Gastrocnemius medialis (tissue), 4 donors: ENCODE measurements around the gene RBMS3. TPM values are rescaled to one million over a fixed set of nuclear protein-coding genes. Genes with fewer than 3 reads are reported as not detected.
A peak's percentile ranks its signal among the peaks of the same experiment; 100 is the strongest.

Experiments
- ATAC-seq, 2 donors: fragments of 150-250 bp; one replicate each; pipeline ENCODE4 v1.9.1; 2016
- DNase-seq, 2 donors: peaks; one replicate each; pipeline ENCODE4 v3.0.0-alpha.2; 2019
- H3K27ac ChIP-seq, 4 donors: fragments of 200-600 bp; sonication (generic); 1 replicate in 1 of 4; 2 replicates in 3 of 4; pipeline ENCODE4 v1.5.1; 2016 to 2018; ENCODE audit warnings: mild to moderate bottlenecking in 2 of 4, moderate library complexity in 1 of 4
- H3K27me3 ChIP-seq, 3 donors: fragments of 200-600 bp; sonication (generic) in 2 of 3; 1 replicate in 1 of 3; 2 replicates in 2 of 3; pipeline versions ENCODE4 v1.5.1 to v1.6.0; 2016 to 2019; ENCODE audit warnings: mild to moderate bottlenecking in 1 of 3, moderate library complexity in 1 of 3
- H3K36me3 ChIP-seq, 2 donors: fragments of 200-600 bp; sonication (generic) in 1 of 2; one replicate each; pipeline ENCODE4 v1.5.1; 2017 to 2018
- H3K4me1 ChIP-seq, 2 donors: fragments of 200-600 bp; sonication (generic) in 1 of 2; one replicate each; pipeline ENCODE4 v1.5.1; 2016 to 2017; ENCODE audit warnings: mild to moderate bottlenecking in 2 of 2
- H3K4me3 ChIP-seq, 4 donors: fragments of 200-600 bp; sonication (generic) in 3 of 4; 1 replicate in 1 of 4; 2 replicates in 3 of 4; pipeline ENCODE4 v1.5.1; 2016 to 2019; ENCODE audit warnings: mild to moderate bottlenecking in 2 of 4
- H3K9me3 ChIP-seq, 3 donors: fragments of 200-600 bp; sonication (generic) in 2 of 3; 1 replicate in 1 of 3; 2 replicates in 2 of 3; pipeline ENCODE4 v1.5.1; 2016 to 2019
- CTCF ChIP-seq, 5 experiments: fragments of 450-650 bp in 3 of 5; fragments of 200-600 bp in 2 of 5; sonication (generic) in 2 of 5; IDR thresholded peaks in 4 of 5; conservative IDR thresholded peaks in 1 of 5; 1 replicate in 4 of 5; 2 replicates in 1 of 5; pipeline ENCODE4 v1.5.1; 2016 to 2019; ENCODE audit warnings: antibody characterized with exemption in 5 of 5, mild to moderate bottlenecking in 3 of 5, moderate library complexity in 3 of 5
- POLR2A ChIP-seq, 2 donors: fragments of 450-650 bp; IDR thresholded peaks; one replicate each; pipeline ENCODE4 v1.6.1; 2017; ENCODE audit warnings: antibody characterized with exemption in 2 of 2, mild to moderate bottlenecking in 2 of 2, moderate library complexity in 2 of 2
- in situ Hi-C, 4 donors: fragments of 200-750 bp; cut with MboI; loops; one replicate each; pipeline versions ENCODE4 v1.15.0 to v1.8.0; 2017; ENCODE audit warnings: low sequenced_read_pairs in 4 of 4
- intact Hi-C: fragments of 100-400 bp; cut with DNase I; formaldehyde crosslinking; loops from one replicate; pipeline ENCODE4 v1.15.1; 2023; ENCODE audit warnings: low total_unique reads
- total RNA-seq, 4 donors: library from RNA; depleted of rRNA; stranded (reverse); fragments of >200 nt; gene quantifications; one replicate each; pipeline versions ENCODE4 v1.1.0 to v1.2.3, GENCODE V29; 2016

The RBMS3 gene
- total RNA-seq, 4 donors from 2014 or later = 16.1 to 38.8 (median 22.7) TPM

DNA sequence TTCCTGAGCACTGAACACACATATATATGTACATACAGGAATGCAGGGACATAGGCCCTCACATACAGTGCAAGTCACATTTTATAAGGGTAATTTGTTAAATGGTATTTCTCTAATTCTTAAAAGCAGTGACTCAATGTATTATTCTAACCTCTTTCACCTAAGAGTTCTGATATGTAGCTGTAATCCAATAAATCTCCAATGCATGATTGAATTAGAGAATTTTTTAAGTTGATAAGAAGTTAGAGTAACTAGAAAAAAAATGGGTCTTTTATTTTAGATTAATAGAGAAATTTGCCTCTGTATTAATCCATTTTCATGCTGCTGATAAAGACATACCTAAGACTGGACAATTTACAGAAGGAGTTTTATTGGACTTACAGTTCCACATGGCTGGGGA lies 98.2 kb downstream of the RBMS3 start:
- TF ChIP-seq POLR2A (IDR thresholded peaks at IDR 0.05) = no peak
- TF ChIP-seq CTCF (IDR thresholded peaks at IDR 0.05 in 4 of 5, conservative IDR thresholded peaks at IDR 0.05 in 1 of 5) = no peak
- Histone ChIP-seq H3K9me3 (no peaks in the 10 kb centered on the region), H3K27ac (no peak overlapping the region), H3K27me3 (no peaks in the 10 kb centered on the region), H3K36me3 (no peaks in the 10 kb centered on the region), H3K4me1 (peaks cover 6 to 18% of the 10 kb centered on the region in 2 donors), H3K4me3 (no peak overlapping the region)
- in situ Hi-C loops (no loop called here), intact Hi-C loops (no loop called here)
- DNase-seq = no peak
- ATAC-seq = no peak

DNA sequence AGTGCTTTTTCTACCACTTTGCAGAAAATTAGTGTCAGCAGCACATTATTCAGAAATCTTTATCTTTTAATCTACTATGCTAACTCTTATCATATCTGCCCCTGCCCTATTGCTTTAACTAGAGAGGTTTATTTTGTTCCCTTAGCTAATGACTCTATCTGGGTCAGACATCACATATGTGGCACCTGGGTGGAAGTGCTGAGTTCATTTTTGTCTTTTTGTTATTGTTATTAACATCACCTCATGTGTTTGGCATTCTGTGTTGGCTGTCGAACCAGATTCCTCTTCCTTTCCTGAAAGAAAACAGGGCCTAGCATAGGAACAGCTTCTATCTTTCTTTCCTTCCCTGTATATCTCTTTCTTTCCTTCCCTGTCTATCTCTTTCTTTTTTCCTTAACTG lies 100.7 kb downstream of the RBMS3 start:
- ATAC-seq (peak in 1 of 2 donors; percentile 39), DNase-seq (no peak)
- no peaks in the 10 kb centered on the region for H3K9me3 ChIP-seq
- in situ Hi-C loops = no loop called here
- no peaks in the 10 kb centered on the region for H3K36me3 ChIP-seq
- no peak overlapping the region for H3K4me3 ChIP-seq
- intact Hi-C loops = no loop called here
- peaks cover 18 to 30% of the 10 kb centered on the region in 2 donors for H3K4me1 ChIP-seq
- no peak for TF ChIP-seq POLR2A (IDR thresholded peaks at IDR 0.05)
- TF ChIP-seq CTCF (IDR thresholded peaks at IDR 0.05 in 4 of 5, conservative IDR thresholded peaks at IDR 0.05 in 1 of 5) = no peak
- H3K27ac ChIP-seq = peak overlapping the region in 2 of 4 donors; percentile 12 to 35
- H3K27me3 ChIP-seq = no peaks in the 10 kb centered on the region

DNA sequence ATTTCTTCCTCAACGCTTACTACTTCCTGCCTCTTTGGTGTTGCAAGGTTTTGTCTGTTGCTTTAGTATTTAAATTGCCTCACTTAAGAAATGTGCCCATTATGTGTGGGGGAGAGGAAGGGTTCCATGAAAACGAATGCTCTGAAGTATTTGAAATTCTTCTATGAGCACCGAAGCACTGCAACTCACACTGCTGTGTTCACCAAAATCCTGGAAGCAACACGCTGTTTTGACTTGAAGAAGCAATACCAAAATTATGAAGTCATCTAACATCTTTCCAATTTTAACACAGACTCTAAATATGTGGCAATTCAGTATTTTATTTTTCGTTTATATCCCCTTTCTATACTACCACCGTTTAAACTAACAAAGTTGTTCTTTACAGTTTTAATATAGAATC lies 101.5 kb downstream of the RBMS3 start:
- intact Hi-C loops = no loop called here

GRCh38 chr3:29382845-29383244 lies 102.0 kb downstream of the RBMS3 start:
- Histone ChIP-seq H3K4me3 (no peak overlapping the region), H3K4me1 (peaks cover 18 to 30% of the 10 kb centered on the region in 2 donors), H3K27ac (peak overlapping the region; percentile 0 to 58 (median 26)), H3K36me3 (no peaks in the 10 kb centered on the region), H3K9me3 (no peaks in the 10 kb centered on the region), H3K27me3 (no peaks in the 10 kb centered on the region)
- DNase-seq (no peak), ATAC-seq (no peak)
- TF ChIP-seq CTCF (IDR thresholded peaks at IDR 0.05 in 4 of 5, conservative IDR thresholded peaks at IDR 0.05 in 1 of 5) (no peak), POLR2A (IDR thresholded peaks at IDR 0.05) (no peak)
- in situ Hi-C loops = no loop called here
- intact Hi-C loops = no loop called here

More for the DNA sequence above, 101.5 kb downstream of the RBMS3 start:
- TF ChIP-seq POLR2A (IDR thresholded peaks at IDR 0.05) = no peak
- no peak for TF ChIP-seq CTCF (IDR thresholded peaks at IDR 0.05 in 4 of 5, conservative IDR thresholded peaks at IDR 0.05 in 1 of 5)
- in situ Hi-C loops = no loop called here
- H3K9me3 ChIP-seq = no peaks in the 10 kb centered on the region
- H3K36me3 ChIP-seq = no peaks in the 10 kb centered on the region
- DNase-seq = no peak
- H3K27me3 ChIP-seq = no peaks in the 10 kb centered on the region
- H3K4me3 ChIP-seq = no peak overlapping the region
- H3K27ac ChIP-seq = peak overlapping the region; percentile 0 to 58 (median 26)
- peaks cover 18 to 30% of the 10 kb centered on the region in 2 donors for H3K4me1 ChIP-seq
- ATAC-seq = peak in 1 of 2 donors; percentile 34

DNA sequence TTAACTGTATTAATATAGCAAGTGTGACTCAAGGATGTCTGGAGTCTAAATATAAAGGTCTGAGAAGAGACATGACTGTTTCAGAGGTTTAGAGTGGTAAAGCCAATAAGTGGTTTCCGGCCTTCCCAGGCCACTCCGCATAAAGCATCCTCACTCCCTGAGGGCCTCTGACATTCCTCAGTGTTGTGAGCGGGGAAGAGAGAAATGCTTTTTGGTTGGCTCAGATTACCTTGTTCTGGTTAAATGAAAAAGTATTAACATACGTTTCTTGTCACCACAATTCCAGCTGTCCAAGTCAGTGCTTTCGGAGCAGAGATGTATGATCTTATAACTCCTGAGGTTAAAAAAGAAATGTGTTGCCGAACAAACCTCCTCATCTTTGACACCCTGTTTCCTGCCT lies 103.8 kb downstream of the RBMS3 start:
- TF ChIP-seq CTCF (IDR thresholded peaks at IDR 0.05 in 4 of 5, conservative IDR thresholded peaks at IDR 0.05 in 1 of 5) (no peak), POLR2A (IDR thresholded peaks at IDR 0.05) (no peak)
- in situ Hi-C loops = no loop called here
- Histone ChIP-seq H3K9me3 (no peaks in the 10 kb centered on the region), H3K27me3 (no peaks in the 10 kb centered on the region), H3K4me3 (no peak overlapping the region), H3K4me1 (peaks cover 15 to 30% of the 10 kb centered on the region in 2 donors), H3K36me3 (no peaks in the 10 kb centered on the region), H3K27ac (peak overlapping the region; percentile 43 to 59 (median 58))
- ATAC-seq (peak; percentile 50 to 59), DNase-seq (no peak)
- intact Hi-C loops = no loop called here
